B cell (primary cell): ENCODE measurements around the gene KIF21A. TPM values are rescaled to one million over a fixed set of nuclear protein-coding genes. Genes with fewer than 3 reads are reported as not detected.

Source experiments
- ATAC-seq: fragments of 200-7000 bp; cut with Tn5 transposase; one replicate; pipeline ENCODE4 v1.10.0; 2021; ENCODE audit warnings: low read depth, mild to moderate bottlenecking, moderate number of reproducible peaks, moderate library complexity
- CTCF ChIA-PET: fragments of 350-600 bp; sonication (Branson Sonifier 250); formaldehyde crosslinking; loops from one replicate; lab custom pipeline; 2021; ENCODE audit warnings: antibody characterized with exemption, inconsistent platforms; lab: Charles Lee
- POLR2A ChIA-PET: fragments of 350-600 bp; sonication (Branson Sonifier 250); formaldehyde crosslinking; loops from one replicate; lab custom pipeline; 2021; ENCODE audit warnings: antibody characterized with exemption; lab: Charles Lee
- DNase-seq: peaks from one replicate; pipeline ENCODE4 v3.0.0; 2013
- H2AFZ ChIP-seq: 2 replicates; pipeline ENCODE4 v1.6.1; 2012; ENCODE audit warnings: mild to moderate bottlenecking, low read depth, low read length; ENCODE audit not compliant: insufficient read depth, poor library complexity, severe bottlenecking
- H3K27ac ChIP-seq, 2 donors: 1 replicate in 1 of 2; 2 replicates in 1 of 2; pipeline ENCODE4 v1.5.1; 2012 to 2013; ENCODE audit warnings: low read length in 2 of 2, mild to moderate bottlenecking in 2 of 2, moderate library complexity in 1 of 2
- H3K27me3 ChIP-seq, 4 experiments: fragments of 200-600 bp in 1 of 4; sonication (generic) in 1 of 4; replicated peaks in 1 of 4; 1 replicate in 2 of 4; 2 replicates in 2 of 4; pipeline versions ENCODE4 v1.6.1 to v1.7.0; 2013 to 2016; ENCODE audit warnings: low read length in 3 of 4, mild to moderate bottlenecking in 2 of 4, mixed read lengths in 1 of 4, moderate library complexity in 1 of 4; ENCODE audit not compliant: insufficient read depth in 4 of 4, control insufficient read depth in 3 of 4; ENCODE audit errors: control extremely low read depth in 1 of 4
- H3K36me3 ChIP-seq, 2 experiments: replicated peaks in 1 of 2; 1 replicate in 1 of 2; 2 replicates in 1 of 2; pipeline versions ENCODE4 v1.6.1 to v1.7.1; 2013; ENCODE audit warnings: low read length in 1 of 2; ENCODE audit not compliant: insufficient read depth in 2 of 2, control insufficient read depth in 1 of 2; ENCODE audit errors: control extremely low read depth in 1 of 2, extremely low read depth in 1 of 2
- H3K4me1 ChIP-seq, 2 donors: fragments of 200-600 bp in 1 of 2; sonication (generic) in 1 of 2; 1 replicate in 1 of 2; 2 replicates in 1 of 2; pipeline versions ENCODE4 v1.5.1 to v1.6.1; 2013 to 2017; ENCODE audit warnings: low read length in 2 of 2; ENCODE audit not compliant: control insufficient read depth in 2 of 2, insufficient read depth in 2 of 2
- H3K4me2 ChIP-seq: replicated peaks from 2 replicates; pipeline ENCODE3; 2012; ENCODE audit warnings: mild to moderate bottlenecking, low read depth, low read length; ENCODE audit not compliant: poor library complexity, severe bottlenecking
- H3K4me3 ChIP-seq, 5 experiments: fragments of 200-600 bp in 1 of 5; sonication (generic) in 1 of 5; 1 replicate in 3 of 5; 2 replicates in 2 of 5; pipeline versions ENCODE4 v1.5.1 to v1.7.0; 2011 to 2016; ENCODE audit warnings: low read length in 4 of 5, mild to moderate bottlenecking in 4 of 5, low read depth in 2 of 5, control low read depth in 1 of 5, moderate library complexity in 1 of 5; ENCODE audit not compliant: insufficient read depth in 1 of 5; ENCODE audit errors: control extremely low read depth in 1 of 5, extremely low read depth in 1 of 5
- H3K79me2 ChIP-seq: fragments of 200-600 bp; sonication (generic); one replicate; pipeline ENCODE4 v1.6.0; 2016; ENCODE audit warnings: low read length; ENCODE audit not compliant: control insufficient read depth, insufficient read depth
- H3K9ac ChIP-seq: fragments of 200-600 bp; sonication (generic); 2 replicates; pipeline ENCODE4 v1.6.1; 2017; ENCODE audit warnings: mild to moderate bottlenecking, low read length, moderate library complexity
- H3K9me3 ChIP-seq, 3 donors: one replicate each; pipeline versions ENCODE4 v1.6.1 to v1.7.1; 2013; ENCODE audit warnings: low read length in 2 of 3; ENCODE audit not compliant: control insufficient read depth in 2 of 3, insufficient read depth in 1 of 3; ENCODE audit errors: control extremely low read depth in 1 of 3
- H4K20me1 ChIP-seq: 2 replicates; pipeline ENCODE4 v1.6.0; 2012; ENCODE audit warnings: mild to moderate bottlenecking, low read length; ENCODE audit not compliant: insufficient read depth, control insufficient read depth, poor library complexity, severe bottlenecking
- H3K27ac Mint-ChIP-seq: one replicate; pipeline ENCODE4 v1.8.0; 2021; ENCODE audit warnings: mixed read lengths
- H3K27me3 Mint-ChIP-seq: one replicate; pipeline ENCODE4 v1.8.0; 2021; ENCODE audit warnings: mixed read lengths
- H3K4me1 Mint-ChIP-seq: one replicate; pipeline ENCODE4 v1.8.0; 2021; ENCODE audit warnings: mixed read lengths
- H3K4me3 Mint-ChIP-seq: one replicate; pipeline ENCODE4 v1.8.0; 2021; ENCODE audit warnings: mixed read lengths
- H3K9me3 Mint-ChIP-seq: one replicate; pipeline ENCODE4 v1.8.0; 2022; ENCODE audit warnings: mixed read lengths; ENCODE audit not compliant: insufficient read depth
- CTCF ChIP-seq: fragments of 200-600 bp; IDR thresholded peaks from one replicate; pipeline ENCODE4 v1.8.0; 2022; ENCODE audit warnings: antibody characterized with exemption, mild to moderate bottlenecking
- EZH2 ChIP-seq: IDR thresholded peaks from 2 replicates; pipeline ENCODE4 v1.6.1; 2012; ENCODE audit warnings: borderline replicate concordance, low read depth, mild to moderate bottlenecking, moderate library complexity, low read length; ENCODE audit not compliant: insufficient read depth, poor library complexity, severe bottlenecking
- WGBS: methylation state at CpG from one replicate; pipeline ENCODE4 v1.1.5; 2013; ENCODE audit warnings: missing lambda C conversion rate; ENCODE audit not compliant: insufficient coverage; 5-methylcytosine and 5-hydroxymethylcytosine counted together
- intact Hi-C: fragments of 100-400 bp; cut with micrococcal nuclease; formaldehyde crosslinking; loops from one replicate; pipeline ENCODE4 v1.10.0; 2022
- polyA plus RNA-seq: library from polyadenylated mRNA; depleted of rRNA; stranded (reverse); fragments of >200 nt; gene quantifications from 2 replicates; pipeline ENCODE4 v1.2.3, GENCODE V29; 2012
- total RNA-seq, 2 donors: library from RNA; stranded (reverse); fragments of 120-200 nt in 1 of 2; gene quantifications; 1 replicate in 1 of 2; 2 replicates in 1 of 2; pipeline versions ENCODE4 v1.2.3 to v1.2.4, GENCODE V29; 2013 to 2022

KIF21A gene
- total and polyA plus RNA-seq, 2 donors (not counting 1 experiment from before 2014, with no cell fraction given): 0.33 to 2.2 TPM

GRCh38 chr12:39252628-39253027 lies 190.3 kb downstream of the KIF21A start:
- Histone ChIP-seq H3K36me3 (no peaks in the 10 kb centered on the region), H3K4me2 (no peak overlapping the region), H3K27me3 (no peaks in the 10 kb centered on the region), H3K9ac (no peak overlapping the region), H3K4me3 (no peak overlapping the region), H3K4me1 (no peaks in the 10 kb centered on the region), H3K9me3 (no peaks in the 10 kb centered on the region), H3K79me2 (no peaks in the 10 kb centered on the region), H3K27ac (no peak overlapping the region), H4K20me1 (no peaks in the 10 kb centered on the region), H2AFZ (no peak overlapping the region)
- no peak overlapping the region for H3K27ac Mint-ChIP-seq
- ChIA-PET POLR2A (no interaction called here), CTCF (no interaction called here)
- H3K9me3 Mint-ChIP-seq: no peaks in the 10 kb centered on the region
- no peak for TF ChIP-seq EZH2
- TF ChIP-seq CTCF: no peak
- H3K4me1 Mint-ChIP-seq: no peaks in the 10 kb centered on the region
- WGBS: 60% methylated on average over 1 of the region's 1 CpG
- ATAC-seq (no peak), DNase-seq (no peak)
- no peak overlapping the region for H3K4me3 Mint-ChIP-seq
- intact Hi-C loops: no loop called here
- no peaks in the 10 kb centered on the region for H3K27me3 Mint-ChIP-seq

Other genes starting within 250 kb of the KIF21A start
- gene ABCD2, start 176.7 kb upstream of the KIF21A start, total RNA-seq: 1.5 and 1.8 TPM in 2 replicates
- gene ABCD2, start 176.7 kb upstream of the KIF21A start, polyA plus RNA-seq: 0.29 and 0.43 TPM in 2 replicates